SK-N-SH (cell line): ENCODE measurements around the gene PORCN.

Source experiments
- EZH2phosphoT487 ChIP-seq: fragments of 200-600 bp; sonication (generic); IDR thresholded peaks from 2 replicates; pipeline ENCODE4 v1.6.1; 2017; ENCODE audit warnings: low read depth, mixed run types, mild to moderate bottlenecking, antibody characterized with exemption, moderate library complexity, borderline replicate concordance
- FOXM1 ChIP-seq: IDR thresholded peaks from 2 replicates; pipeline ENCODE4 v1.4.0; 2012; ENCODE audit warnings: low read depth, mild to moderate bottlenecking
- MXI1 ChIP-seq: IDR thresholded peaks from 2 replicates; pipeline ENCODE4 v1.6.1; 2012; ENCODE audit warnings: mild to moderate bottlenecking, low read depth, low read length, improper control_type of control experiment
- RCOR1 ChIP-seq: fragments of 150-350 bp; IDR thresholded peaks from 2 replicates; pipeline ENCODE4 v1.6.1; 2017; ENCODE audit warnings: antibody characterized with exemption, low read length
- TF ChIP-seq, protein P1 (sequence below): fragments of 200-600 bp; sonication (generic); IDR thresholded peaks from 2 replicates; pipeline ENCODE4 v1.6.1; 2017; ENCODE audit warnings: antibody characterized with exemption, mild to moderate bottlenecking, moderate library complexity

DNA sequence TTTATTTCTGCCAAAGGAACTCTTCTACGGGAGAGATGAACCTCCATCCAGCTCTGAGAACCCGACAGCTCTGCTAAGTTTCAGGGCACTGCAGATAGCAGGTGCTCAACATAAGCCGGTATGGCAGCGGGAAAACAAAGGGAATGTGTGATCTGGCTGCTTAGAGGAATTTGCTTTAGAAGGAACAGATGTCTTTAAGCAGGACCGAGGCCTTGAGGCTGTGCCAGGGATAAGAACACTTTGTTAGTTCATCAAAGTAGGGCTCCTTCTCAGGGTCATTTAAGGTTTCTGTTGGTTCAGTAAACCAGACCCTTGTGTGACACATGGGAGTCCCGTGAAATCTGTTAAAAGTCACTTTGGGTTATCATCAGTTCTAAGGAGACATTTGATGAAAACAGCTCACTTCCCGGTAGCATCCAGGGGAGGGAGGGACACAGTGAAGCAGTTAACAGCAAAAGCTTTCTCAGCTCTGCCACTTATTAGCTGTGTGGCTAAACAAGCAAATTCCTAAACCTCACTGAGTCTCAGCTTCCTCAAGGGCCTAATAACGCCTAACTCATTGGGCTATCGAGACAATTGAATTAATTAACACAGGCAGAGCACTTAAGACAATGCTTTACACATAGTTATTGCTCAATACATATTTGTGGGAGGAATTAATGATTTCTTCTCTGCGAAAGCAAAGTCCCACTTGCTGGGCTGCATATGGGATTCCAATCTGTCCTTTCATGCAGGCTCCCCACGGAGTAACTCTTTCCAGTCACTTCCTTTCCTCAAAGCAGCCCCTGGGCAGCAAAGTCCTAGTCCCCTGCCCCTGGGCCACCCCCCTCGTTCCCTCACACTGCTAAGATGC is 35.7 kb upstream of the PORCN start:
- TF ChIP-seq, protein P1, sequence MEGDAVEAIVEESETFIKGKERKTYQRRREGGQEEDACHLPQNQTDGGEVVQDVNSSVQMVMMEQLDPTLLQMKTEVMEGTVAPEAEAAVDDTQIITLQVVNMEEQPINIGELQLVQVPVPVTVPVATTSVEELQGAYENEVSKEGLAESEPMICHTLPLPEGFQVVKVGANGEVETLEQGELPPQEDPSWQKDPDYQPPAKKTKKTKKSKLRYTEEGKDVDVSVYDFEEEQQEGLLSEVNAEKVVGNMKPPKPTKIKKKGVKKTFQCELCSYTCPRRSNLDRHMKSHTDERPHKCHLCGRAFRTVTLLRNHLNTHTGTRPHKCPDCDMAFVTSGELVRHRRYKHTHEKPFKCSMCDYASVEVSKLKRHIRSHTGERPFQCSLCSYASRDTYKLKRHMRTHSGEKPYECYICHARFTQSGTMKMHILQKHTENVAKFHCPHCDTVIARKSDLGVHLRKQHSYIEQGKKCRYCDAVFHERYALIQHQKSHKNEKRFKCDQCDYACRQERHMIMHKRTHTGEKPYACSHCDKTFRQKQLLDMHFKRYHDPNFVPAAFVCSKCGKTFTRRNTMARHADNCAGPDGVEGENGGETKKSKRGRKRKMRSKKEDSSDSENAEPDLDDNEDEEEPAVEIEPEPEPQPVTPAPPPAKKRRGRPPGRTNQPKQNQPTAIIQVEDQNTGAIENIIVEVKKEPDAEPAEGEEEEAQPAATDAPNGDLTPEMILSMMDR: no peak
- TF ChIP-seq FOXM1 (no peak), EZH2phosphoT487 (no peak), RCOR1 (no peak), MXI1 (no peak)
